Retinal pigment epithelial cell (primary cell): ENCODE data around the gene ARMC9.
A peak's percentile ranks its signal among the peaks of the same experiment; 100 is the strongest.

Experiments
- DNase-seq: peaks from one replicate; pipeline ENCODE4 v3.0.0-alpha.2; 2010; ENCODE audit warnings: low read depth
- H3K4me3 ChIP-seq: 2 replicates; pipeline ENCODE4 v1.5.1; 2011; ENCODE audit warnings: mild to moderate bottlenecking, low read length, control low read depth, moderate library complexity
- TF ChIP-seq, protein P1 (sequence below): conservative IDR thresholded peaks from 2 replicates; pipeline ENCODE4 v1.5.1; 2011; ENCODE audit warnings: low read depth, low read length, control low read depth, inconsistent platforms

Gene ARMC9

DNA sequence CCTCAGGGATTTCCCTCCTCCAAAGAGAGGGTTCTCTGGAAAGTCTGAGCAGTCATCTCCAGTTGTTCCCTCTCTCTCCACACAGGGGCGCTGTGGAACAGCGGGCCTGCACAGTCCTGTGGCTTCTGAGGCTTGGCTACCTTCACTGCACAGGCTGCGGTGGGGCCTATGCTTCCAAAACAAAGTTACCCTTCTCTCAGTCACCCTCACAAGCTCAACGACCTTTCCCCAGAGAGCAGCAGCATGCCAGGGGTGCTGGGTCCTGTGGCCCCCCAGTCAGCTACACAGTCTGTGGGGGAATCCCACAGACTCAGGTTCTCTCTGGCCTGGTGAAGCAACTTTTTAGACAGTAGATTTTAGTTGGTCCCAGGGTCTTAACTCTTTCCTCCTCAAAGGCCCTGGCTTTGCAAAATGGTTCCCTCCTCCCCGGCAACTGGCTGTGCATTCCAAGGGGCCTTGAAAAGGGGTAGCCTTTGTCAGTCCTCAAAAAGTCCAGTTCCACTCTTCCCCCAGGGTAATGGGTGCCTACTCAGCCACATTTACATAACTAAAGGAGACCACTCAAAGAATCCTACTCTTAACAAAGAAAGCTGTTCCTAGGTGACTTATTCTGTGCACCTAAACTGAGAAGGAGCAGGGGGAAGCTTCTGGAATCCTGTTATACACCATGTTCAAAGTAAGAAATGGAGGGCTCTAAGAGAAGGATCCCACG is 212.0 kb downstream of the ARMC9 start:
- H3K4me3 ChIP-seq = no peak overlapping the region
- no peak for DNase-seq
- TF ChIP-seq, protein P1, sequence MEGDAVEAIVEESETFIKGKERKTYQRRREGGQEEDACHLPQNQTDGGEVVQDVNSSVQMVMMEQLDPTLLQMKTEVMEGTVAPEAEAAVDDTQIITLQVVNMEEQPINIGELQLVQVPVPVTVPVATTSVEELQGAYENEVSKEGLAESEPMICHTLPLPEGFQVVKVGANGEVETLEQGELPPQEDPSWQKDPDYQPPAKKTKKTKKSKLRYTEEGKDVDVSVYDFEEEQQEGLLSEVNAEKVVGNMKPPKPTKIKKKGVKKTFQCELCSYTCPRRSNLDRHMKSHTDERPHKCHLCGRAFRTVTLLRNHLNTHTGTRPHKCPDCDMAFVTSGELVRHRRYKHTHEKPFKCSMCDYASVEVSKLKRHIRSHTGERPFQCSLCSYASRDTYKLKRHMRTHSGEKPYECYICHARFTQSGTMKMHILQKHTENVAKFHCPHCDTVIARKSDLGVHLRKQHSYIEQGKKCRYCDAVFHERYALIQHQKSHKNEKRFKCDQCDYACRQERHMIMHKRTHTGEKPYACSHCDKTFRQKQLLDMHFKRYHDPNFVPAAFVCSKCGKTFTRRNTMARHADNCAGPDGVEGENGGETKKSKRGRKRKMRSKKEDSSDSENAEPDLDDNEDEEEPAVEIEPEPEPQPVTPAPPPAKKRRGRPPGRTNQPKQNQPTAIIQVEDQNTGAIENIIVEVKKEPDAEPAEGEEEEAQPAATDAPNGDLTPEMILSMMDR = peak; percentile 55

DNA sequence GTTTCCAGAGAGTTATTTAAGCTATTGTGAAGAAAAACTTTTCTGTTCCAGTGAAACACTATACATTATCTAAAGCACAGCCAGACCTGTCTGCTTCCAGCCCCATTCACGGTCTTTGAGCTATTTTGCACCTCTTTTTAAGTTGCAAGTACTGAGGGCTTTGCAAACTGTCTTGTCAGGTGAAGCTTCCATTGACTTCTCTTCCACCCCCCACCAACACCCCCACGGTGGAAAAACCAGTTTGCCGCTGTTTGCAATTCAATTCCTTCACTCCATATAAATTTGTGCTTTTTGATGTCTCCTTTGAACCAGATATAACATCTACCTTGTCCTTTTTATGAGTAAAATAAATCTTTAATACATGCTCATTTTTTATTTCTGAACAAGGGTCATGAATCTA is 212.8 kb downstream of the ARMC9 start:
- DNase-seq = no peak
- H3K4me3 ChIP-seq = no peak overlapping the region
- TF ChIP-seq, protein P1 = no peak

DNA sequence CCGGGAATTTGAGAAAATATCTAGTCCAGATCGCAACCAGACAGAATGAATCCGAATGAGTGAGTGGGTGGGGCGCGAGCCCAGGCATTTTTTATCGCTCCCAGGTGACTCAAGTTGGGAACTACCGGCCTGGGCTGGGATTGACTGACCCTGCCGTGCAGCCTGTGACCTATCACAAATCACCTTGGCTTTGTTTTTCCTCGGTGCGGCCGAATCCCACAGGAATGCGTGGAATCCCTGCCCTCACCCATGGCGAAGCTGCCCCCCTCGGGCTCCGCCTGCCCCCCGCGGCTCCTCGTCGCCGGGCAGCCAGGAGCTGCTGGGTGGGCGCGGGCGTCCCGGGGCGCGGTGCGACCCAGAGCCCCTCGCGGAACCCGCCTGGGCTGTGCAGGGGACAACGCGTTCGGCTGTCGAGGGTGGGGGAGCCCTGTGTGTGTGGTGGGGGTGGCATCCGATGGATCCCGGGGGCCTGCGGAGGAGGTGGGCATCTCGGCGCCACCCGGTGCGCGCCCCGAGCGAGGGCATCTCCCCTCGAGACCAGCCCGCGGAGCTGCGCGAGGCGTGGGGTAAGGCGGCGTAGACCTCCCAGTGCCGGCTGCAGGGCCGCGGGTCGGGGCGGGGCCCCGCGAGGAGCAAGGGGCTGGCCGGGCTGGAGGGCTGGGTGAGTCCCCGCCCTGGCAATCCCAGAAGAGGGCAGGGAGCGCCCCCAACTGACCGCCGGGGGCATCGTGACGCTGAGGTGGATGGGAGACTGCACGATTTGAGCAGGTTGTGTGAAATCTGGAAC is 213.6 kb downstream of the ARMC9 start:
- TF ChIP-seq, protein P1 = peak; percentile 91
- DNase-seq = peak; percentile 36

DNA sequence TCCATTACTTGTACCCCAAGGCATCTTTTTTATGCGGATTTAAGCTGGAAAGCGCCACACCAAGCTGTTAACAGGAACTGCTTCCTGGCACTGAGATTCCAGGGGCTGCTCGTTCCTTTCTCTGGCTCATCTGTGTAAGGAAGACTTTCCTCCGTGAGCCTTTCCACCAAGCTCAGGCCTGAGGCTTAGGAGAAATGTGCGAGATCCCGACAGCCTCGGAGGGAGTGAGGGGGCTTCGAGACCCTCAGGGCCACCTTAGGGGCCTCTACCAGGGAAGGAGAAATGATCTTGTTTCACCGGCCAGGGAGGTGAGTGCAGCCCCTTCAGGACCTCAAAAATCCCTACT is 214.2 kb downstream of the ARMC9 start:
- TF ChIP-seq, protein P1 = no peak
- peak overlapping the region; percentile 64 for H3K4me3 ChIP-seq

More for the DNA sequence above, 213.6 kb downstream of the ARMC9 start:
- H3K4me3 ChIP-seq = peak overlapping the region; percentile 64

DNA sequence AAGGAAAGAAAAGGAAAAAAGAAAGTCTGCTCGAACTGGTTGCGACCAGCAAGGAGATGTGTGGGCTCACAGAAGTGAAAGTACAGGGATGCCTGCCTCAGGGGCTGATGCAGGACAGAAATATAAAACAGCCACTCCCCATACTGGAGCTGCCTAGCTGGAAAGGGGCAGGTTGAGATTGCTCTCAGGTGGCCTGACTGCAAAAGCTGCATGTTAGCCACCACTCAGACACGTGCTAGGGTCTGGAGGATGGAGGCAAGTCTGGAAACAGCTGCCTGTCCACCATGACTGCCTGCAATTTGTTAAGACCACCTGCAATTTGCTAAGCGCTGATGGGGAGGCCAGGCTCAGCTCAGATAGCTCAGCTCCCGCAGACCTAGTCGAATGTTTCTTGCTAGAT is 215.0 kb downstream of the ARMC9 start:
- H3K4me3 ChIP-seq = no peak overlapping the region
- TF ChIP-seq, protein P1 = no peak
- no peak for DNase-seq

More for the DNA sequence above, 214.2 kb downstream of the ARMC9 start:
- DNase-seq = no peak

DNA sequence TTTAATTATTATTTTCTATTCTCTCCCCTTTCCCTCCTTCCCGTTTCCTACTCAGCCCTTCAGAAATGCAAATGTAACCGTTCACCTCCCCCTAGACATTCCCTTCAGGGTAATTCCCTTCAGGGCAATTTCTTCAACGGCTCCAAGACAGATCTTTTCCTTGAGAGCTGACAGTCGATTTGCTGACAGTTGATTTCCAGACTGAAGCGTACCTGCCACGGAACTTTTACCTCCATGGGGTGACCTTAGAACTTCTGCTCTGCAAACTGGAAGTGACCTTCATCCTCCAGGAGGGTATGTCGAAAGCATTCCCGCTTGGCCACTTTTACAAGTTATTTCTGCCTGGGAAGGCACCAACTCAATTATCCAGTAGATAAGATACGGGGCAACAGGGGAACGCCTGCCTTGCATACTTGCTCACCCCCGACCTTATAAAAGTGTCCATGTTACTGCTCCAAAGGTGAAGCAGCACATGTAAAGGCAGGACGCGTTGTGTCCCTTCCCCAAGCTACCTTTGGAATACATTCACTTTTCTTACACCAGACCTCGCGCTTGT is 215.6 kb downstream of the ARMC9 start:
- TF ChIP-seq, protein P1 = no peak
- H3K4me3 ChIP-seq = no peak overlapping the region
- DNase-seq = no peak
